HL-60/S4 treated with phorbol 12-myristate 13-acetate at 8.2 ng/mL for 4 days and 3 days (cell line): ENCODE data around the gene GSTA3.
"Not testable (repeated sequence)": the region's sequence is repeated elsewhere in the genome, so short reads cannot be mapped to it uniquely, and the experiment has no call there.

Experiments
- in situ Hi-C: fragments of 300-500 bp; cut with MboI; formaldehyde crosslinking; loops from 2 replicates; pipeline ENCODE4 v1.15.0; 2022; ENCODE audit warnings: low sequenced_read_pairs

The GSTA3 gene

GRCh38 chr6:52909531-52909930, at the start of gene GSTA3:
GSTA3 (minus strand) TSS chr6:52909698; CDS start chr6:52905834, 3,864 bp downstream.
- in situ Hi-C loops: no loop called here

GRCh38 chr6:52958546-52959255, 49.2 kb upstream of the GSTA3 start:
- in situ Hi-C loops: no loop called here

DNA sequence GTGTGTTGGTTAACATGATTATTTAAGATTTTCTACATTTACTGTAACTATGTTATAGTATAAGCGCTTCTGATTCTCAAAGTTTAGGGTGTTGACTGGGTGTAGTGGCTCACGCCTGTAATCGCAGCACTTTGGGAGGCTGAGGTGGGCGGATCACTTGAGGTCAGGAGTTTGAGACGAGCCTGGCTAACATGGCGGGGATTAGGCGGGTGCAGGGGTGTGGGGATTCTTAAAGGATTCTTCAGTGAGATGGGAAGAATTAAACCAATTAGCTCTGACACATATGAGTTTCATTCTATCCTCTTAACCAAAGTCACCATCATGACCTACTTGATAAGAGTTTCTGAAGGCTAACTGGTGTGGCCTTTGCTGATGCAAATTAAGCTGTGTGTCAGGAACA, 46.4 kb upstream of the GSTA3 start:
- in situ Hi-C loops: no loop called here

GRCh38 chr6:52953911-52954839, 44.7 kb upstream of the GSTA3 start:
- in situ Hi-C loops: no loop called here

GRCh38 chr6:52946306-52946705, 36.8 kb upstream of the GSTA3 start:
- in situ Hi-C loops: no loop called here

DNA sequence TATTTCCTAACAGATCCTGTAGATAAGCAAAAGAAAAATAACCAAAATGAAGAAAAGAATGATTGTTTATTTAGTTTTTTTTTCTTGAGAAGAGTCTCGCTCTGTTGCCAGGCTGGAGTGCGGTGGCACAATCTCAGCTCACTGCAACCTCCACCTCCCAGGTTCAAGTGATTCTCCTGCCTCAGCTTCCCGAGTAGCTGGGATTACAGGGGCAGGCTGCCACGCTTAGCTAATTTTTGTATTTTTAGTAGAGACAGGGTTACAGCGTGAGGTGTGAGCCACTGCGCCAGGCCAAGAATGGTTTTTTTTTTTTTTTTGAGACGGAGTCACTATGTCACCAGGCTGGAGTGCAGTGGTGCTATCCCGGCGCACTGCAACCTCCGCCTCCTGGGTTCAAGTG, 33.3 kb upstream of the GSTA3 start:
- in situ Hi-C loops: not testable (repeated sequence)

DNA sequence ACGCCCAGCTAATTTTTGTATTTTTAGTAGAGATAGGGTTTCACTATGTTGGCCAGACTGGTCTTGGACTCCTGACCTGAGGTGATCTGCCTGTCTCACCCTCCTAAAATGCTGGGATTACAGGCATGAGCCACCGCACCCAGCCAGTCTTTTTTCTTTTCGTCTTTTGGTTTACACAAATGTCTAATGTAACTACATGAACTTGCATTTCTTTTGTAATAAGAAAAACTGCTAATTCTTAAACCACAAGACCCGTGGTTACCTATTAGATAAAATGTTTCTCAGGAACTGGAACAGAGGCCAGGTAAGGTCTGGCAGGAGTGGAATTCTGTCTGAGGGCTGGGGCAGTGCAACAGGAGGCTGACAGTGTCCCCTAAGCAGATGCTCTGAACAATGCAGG, 32.7 kb upstream of the GSTA3 start:
- in situ Hi-C loops: no loop called here

GRCh38 chr6:52937908-52938307, 28.4 kb upstream of the GSTA3 start:
- in situ Hi-C loops: no loop called here

DNA sequence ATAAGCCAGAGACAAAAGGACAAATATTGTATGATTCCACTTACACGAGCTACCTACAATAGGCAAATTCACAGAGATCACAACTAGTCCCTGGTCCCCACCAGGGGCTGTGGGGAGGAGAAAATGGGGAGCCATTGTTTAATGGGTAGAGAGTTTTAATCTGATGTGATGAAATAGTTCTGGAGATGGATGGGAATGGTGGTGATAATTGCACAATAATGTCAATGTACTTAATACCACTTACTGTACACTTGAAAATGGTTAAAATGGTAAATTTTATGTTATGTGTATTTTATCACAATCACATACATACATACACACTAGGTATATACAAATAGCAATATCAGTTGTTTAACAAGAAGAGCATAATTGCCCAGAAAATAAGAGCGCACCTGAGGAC, 24.3 kb upstream of the GSTA3 start:
- in situ Hi-C loops: no loop called here

DNA sequence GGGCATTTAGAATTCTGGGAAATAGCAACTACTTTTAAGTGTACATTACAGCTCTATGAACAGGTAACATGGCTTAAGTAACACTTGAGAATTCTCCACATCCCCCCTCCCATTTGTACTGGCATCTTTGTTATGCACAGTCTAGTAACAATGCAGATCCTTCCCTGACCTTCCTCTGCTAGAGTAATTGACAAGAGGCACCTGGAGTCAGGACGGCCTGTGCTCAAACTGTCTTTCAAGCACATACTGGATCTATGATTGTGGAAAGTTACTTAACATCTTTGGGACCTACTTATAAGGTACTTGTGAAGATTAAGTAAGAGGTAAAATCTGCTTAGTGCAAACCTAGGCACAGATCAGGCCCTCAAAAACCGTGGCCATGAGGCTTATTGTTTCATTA, 21.9 kb upstream of the GSTA3 start:
- in situ Hi-C loops: no loop called here

DNA sequence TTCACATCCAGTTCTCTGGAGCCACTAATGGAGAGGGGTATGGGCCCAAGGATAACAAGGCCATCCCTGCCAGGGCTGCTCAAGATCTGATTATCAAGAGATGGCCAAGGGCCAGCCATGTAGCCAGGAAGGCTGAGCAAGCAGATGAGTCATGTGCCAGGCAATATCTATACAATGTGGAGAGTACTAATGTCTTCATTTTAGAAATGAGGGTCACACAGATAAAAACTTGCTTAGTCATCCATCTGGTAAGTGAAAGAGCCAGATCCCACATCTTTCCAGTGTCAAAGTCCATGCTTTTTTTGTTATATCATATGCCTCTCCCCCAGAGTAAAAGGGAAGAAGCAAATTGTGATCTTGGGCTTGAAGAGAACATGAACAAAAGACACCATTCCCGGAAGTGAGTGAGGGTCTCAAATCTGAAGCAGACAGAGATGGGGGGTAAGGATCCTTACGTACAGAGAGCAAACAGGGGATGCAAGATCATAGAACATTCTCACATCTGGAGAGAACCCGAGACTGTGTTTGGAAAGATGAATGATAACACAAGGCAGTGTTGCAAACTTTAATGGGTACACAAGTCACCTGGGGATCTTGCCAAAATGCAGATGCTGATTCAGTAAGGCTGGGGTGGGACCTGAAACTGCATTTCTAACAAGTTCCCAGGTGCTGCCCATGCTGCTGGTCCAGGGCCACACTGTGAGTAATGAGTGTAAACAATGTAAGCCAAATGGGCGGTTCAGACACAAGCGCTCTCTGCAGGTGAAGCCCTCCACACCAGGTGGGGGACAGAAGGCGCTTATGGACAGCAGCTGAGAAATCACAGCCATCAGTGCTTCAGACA, 20.0 kb upstream of the GSTA3 start:
- in situ Hi-C loops: no loop called here

GRCh38 chr6:52927451-52927850, 18.0 kb upstream of the GSTA3 start:
- in situ Hi-C loops: no loop called here

GRCh38 chr6:52925919-52926792, 16.7 kb upstream of the GSTA3 start:
- in situ Hi-C loops: no loop called here

- in situ Hi-C loops: no loop called here
Observed at GRCh38 chr6:52925042-52925441, 15.5 kb upstream of the GSTA3 start.

GRCh38 chr6:52923689-52924088, 14.2 kb upstream of the GSTA3 start:
- in situ Hi-C loops: not testable (repeated sequence)

- in situ Hi-C loops: no loop called here
Observed at GRCh38 chr6:52922161-52922560, 12.7 kb upstream of the GSTA3 start.

GRCh38 chr6:52921743-52922142, 12.2 kb upstream of the GSTA3 start:
- in situ Hi-C loops: no loop called here

- in situ Hi-C loops: not testable (repeated sequence)
Observed at GRCh38 chr6:52919511-52919910, 10.0 kb upstream of the GSTA3 start.

DNA sequence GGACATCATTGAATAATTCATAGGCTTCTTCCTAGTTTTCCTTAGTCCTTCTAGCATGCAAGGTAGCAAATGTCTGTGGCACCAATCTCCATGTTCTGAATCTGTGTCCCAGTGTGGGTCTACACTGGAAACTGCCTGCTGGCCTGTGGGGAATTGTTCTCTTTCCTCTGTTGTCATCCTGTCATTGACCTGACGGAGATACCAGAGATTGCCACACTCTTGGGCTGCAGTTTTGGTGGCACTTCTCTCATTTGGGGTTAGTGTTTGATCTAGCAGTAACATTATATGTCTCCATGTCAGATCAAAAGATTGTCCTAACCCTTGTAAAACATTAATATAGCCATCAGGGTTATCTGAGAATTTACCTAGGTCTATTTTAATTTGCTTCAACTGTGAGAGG, 9.3 kb upstream of the GSTA3 start:
- in situ Hi-C loops: not testable (repeated sequence)

DNA sequence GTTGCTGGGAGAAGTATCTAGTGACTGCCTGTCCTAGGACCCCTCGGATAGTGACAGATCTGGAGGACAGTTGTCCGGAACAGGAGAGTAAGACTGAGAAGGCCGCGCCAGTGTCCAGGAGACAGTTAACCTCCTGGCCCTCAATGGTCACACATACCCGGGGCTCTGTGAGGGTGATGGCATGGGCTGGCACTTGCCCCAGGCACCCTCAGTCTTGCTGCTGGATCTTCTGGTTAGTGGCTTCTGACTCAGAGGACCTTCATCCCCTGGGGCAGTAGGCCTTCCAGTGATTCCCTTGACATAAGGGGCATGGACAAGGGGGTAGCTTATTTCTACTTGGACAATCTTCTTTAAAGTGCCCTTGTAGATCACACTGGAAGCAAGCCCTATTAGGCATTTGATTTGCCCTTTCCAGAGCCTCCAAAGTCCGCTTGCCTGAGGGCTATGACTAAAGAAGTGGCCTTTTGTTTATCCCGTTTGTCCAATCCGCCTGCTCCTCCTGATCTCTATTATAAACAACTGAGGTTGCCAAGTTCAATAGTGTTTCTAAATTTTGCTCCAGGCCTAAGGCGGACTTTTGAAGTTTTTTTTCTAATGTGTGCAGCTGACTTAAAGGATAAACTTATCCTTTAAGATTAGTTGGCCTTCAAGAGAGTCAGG, 8.7 kb upstream of the GSTA3 start:
- in situ Hi-C loops: not testable (repeated sequence)
